HCT116 (cell line): ENCODE measurements around the gene PRRT4. TPM values are rescaled to one million over a fixed set of nuclear protein-coding genes. Genes with fewer than 3 reads are reported as not detected.

ENCODE experiments used
- ATAC-seq: fragments of 200-7000 bp; cut with Tn5 transposase; 2 replicates; pipeline ENCODE4 v1.9.1; 2020; ENCODE audit warnings: mild to moderate bottlenecking, moderate library complexity
- BruUV-seq: library from RNA; stranded (reverse); fragments of 400-500 nt; replicated peaks from 2 replicates; lab custom pipeline; 2021; lab: Mats Ljungman, UMichigan
- CTCF ChIA-PET: fragments of 300-600 bp; sonication (Branson Sonifier 250); formaldehyde crosslinking; loops from one replicate; lab custom pipeline; 2021; ENCODE audit warnings: antibody characterized with exemption; lab: Charles Lee
- POLR2A ChIA-PET: fragments of 300-600, 350-600 bp; sonication (Branson Sonifier 250); formaldehyde crosslinking; loops from one replicate; lab custom pipeline; 2021; ENCODE audit warnings: antibody characterized with exemption; lab: Charles Lee
- RAD21 ChIA-PET, 2 experiments: fragments of 300-600 bp; sonication (Branson Sonifier 250); formaldehyde crosslinking; loops; one replicate each; lab custom pipeline; 2023; ENCODE audit warnings: low total read pairs in 2 of 2; ENCODE audit not compliant: uncharacterized antibody in 2 of 2, unreplicated experiment in 2 of 2, low non-redundant PET in 1 of 2; lab: Charles Lee
- DNase-seq: peaks from one replicate; pipeline ENCODE4 v3.0.0-alpha.2; 2010; ENCODE audit warnings: low read depth, low spot score
- H2AFZ ChIP-seq: fragments of 200-600 bp; shearing (Covaris generic), sonication (generic); 2 replicates; pipeline ENCODE4 v1.6.1; 2017; ENCODE audit warnings: low read depth, mixed run types, mixed read lengths, antibody characterized with exemption, low read length; ENCODE audit not compliant: poor library complexity, severe bottlenecking
- H3K27ac ChIP-seq: 2 replicates; pipeline ENCODE4 v1.5.1; 2012; ENCODE audit warnings: low read depth, low read length
- H3K27me3 ChIP-seq: fragments of 200-600 bp; sonication (generic); 2 replicates; pipeline ENCODE4 v1.6.1; 2016; ENCODE audit warnings: mixed run types, low read length, mixed read lengths; ENCODE audit not compliant: insufficient read depth
- H3K36me3 ChIP-seq, 2 experiments: fragments of 200-500 bp in 1 of 2; fragments of 200-600 bp in 1 of 2; sonication (Bioruptor generic) in 1 of 2; sonication (generic) in 1 of 2; 2 replicates each; pipeline versions ENCODE4 v1.5.1 to v1.6.1; 2014 to 2016; ENCODE audit warnings: low read length in 2 of 2, inconsistent platforms in 1 of 2, mixed read lengths in 1 of 2, mixed run types in 1 of 2; ENCODE audit not compliant: insufficient read depth in 2 of 2, control insufficient read depth in 1 of 2
- H3K4me1 ChIP-seq, 2 experiments: fragments of 200-600 bp in 1 of 2; sonication (generic) in 1 of 2; 2 replicates each; pipeline versions ENCODE4 v1.5.1 to v1.6.1; 2012 to 2017; ENCODE audit warnings: low read length in 2 of 2, inconsistent platforms in 1 of 2, mild to moderate bottlenecking in 1 of 2, mixed read lengths in 1 of 2, mixed run types in 1 of 2, moderate library complexity in 1 of 2; ENCODE audit not compliant: insufficient read depth in 2 of 2, control insufficient read depth in 1 of 2
- H3K4me2 ChIP-seq: fragments of 200-600 bp; sonication (generic); 2 replicates; pipeline ENCODE4 v1.6.1; 2017; ENCODE audit warnings: mixed run types, low read length, mixed read lengths
- H3K4me3 ChIP-seq, 2 experiments: fragments of 200-600 bp in 1 of 2; sonication (generic) in 1 of 2; replicated peaks in 1 of 2; 2 replicates each; pipeline ENCODE4 v1.5.1; 2011 to 2016; ENCODE audit warnings: low read length in 2 of 2, control low read depth in 1 of 2, low read depth in 1 of 2, mild to moderate bottlenecking in 1 of 2, mixed read lengths in 1 of 2, mixed run types in 1 of 2
- H3K79me2 ChIP-seq: fragments of 200-600 bp; sonication (generic); 2 replicates; pipeline ENCODE4 v1.6.1; 2017; ENCODE audit warnings: mild to moderate bottlenecking, mixed run types, low read length, moderate library complexity, mixed read lengths; ENCODE audit not compliant: insufficient read depth
- H3K9ac ChIP-seq: fragments of 200-600 bp; sonication (generic); 2 replicates; pipeline ENCODE4 v1.6.1; 2016; ENCODE audit warnings: low read length, mixed read lengths
- H3K9me2 ChIP-seq: fragments of 200-600 bp; sonication (generic), shearing (Covaris generic); 2 replicates; pipeline ENCODE4 v1.6.1; 2017; ENCODE audit warnings: mixed run types, mild to moderate bottlenecking, moderate library complexity; ENCODE audit not compliant: insufficient read depth
- H3K9me3 ChIP-seq, 2 experiments: fragments of 200-500 bp in 1 of 2; fragments of 200-600 bp in 1 of 2; sonication (Bioruptor generic) in 1 of 2; sonication (generic) in 1 of 2; 2 replicates each; pipeline ENCODE4 v1.6.1; 2014 to 2017; ENCODE audit warnings: low read length in 2 of 2, mixed read lengths in 2 of 2, inconsistent platforms in 1 of 2, low read depth in 1 of 2, mild to moderate bottlenecking in 1 of 2, mixed run types in 1 of 2, moderate library complexity in 1 of 2; ENCODE audit not compliant: control insufficient read depth in 1 of 2, insufficient read depth in 1 of 2
- H4K20me1 ChIP-seq: fragments of 200-600 bp; sonication (generic), shearing (Covaris generic); 2 replicates; pipeline ENCODE4 v1.6.1; 2017; ENCODE audit warnings: mixed run types, mild to moderate bottlenecking, moderate library complexity; ENCODE audit not compliant: insufficient read depth
- CBX3 ChIP-seq: IDR thresholded peaks from 2 replicates; pipeline ENCODE4 v1.6.1; 2012; ENCODE audit warnings: low read depth
- CEBPB ChIP-seq: IDR thresholded peaks from 2 replicates; pipeline ENCODE4 v1.6.1; 2012; ENCODE audit warnings: low read depth
- EGR1 ChIP-seq: IDR thresholded peaks from 2 replicates; pipeline ENCODE4 v1.6.1; 2012; ENCODE audit warnings: low read depth
- ELF1 ChIP-seq: IDR thresholded peaks from 2 replicates; pipeline ENCODE4 v1.6.1; 2012; ENCODE audit warnings: low read depth, borderline replicate concordance
- EZH2 ChIP-seq: fragments of 200-600 bp; sonication (generic); IDR thresholded peaks from 2 replicates; pipeline ENCODE4 v1.6.1; 2017; ENCODE audit warnings: antibody characterized with exemption, mixed run types
- EZH2phosphoT487 ChIP-seq: fragments of 200-600 bp; IDR thresholded peaks from 2 replicates; pipeline ENCODE4 v1.6.1; 2018; ENCODE audit warnings: antibody characterized with exemption, borderline replicate concordance
- JUND ChIP-seq: IDR thresholded peaks from 2 replicates; pipeline ENCODE4 v1.6.1; 2012
- MAX ChIP-seq: IDR thresholded peaks from 2 replicates; pipeline ENCODE4 v1.6.1; 2012
- POLR2A ChIP-seq: IDR thresholded peaks from 2 replicates; pipeline ENCODE4 v1.7.0; 2011; ENCODE audit warnings: borderline replicate concordance; ENCODE audit not compliant: insufficient read depth, insufficient read length; ENCODE audit errors: extremely low read depth
- POLR2AphosphoS5 ChIP-seq: IDR thresholded peaks from 2 replicates; pipeline ENCODE4 v1.6.1; 2011; ENCODE audit warnings: mild to moderate bottlenecking, low read depth, low read length, moderate library complexity
- RAD21 ChIP-seq: IDR thresholded peaks from 2 replicates; pipeline ENCODE4 v1.6.1; 2012; ENCODE audit warnings: low read depth, mild to moderate bottlenecking
- SIN3A ChIP-seq: IDR thresholded peaks from 2 replicates; pipeline ENCODE4 v1.6.1; 2012; ENCODE audit warnings: low read depth
- SP1 ChIP-seq: IDR thresholded peaks from 2 replicates; pipeline ENCODE4 v1.6.1; 2012; ENCODE audit warnings: low read depth
- TCF7L2 ChIP-seq: IDR thresholded peaks from 2 replicates; pipeline ENCODE4 v1.7.0; 2011; ENCODE audit warnings: borderline replicate concordance, inconsistent platforms; ENCODE audit not compliant: insufficient read depth, insufficient read length; ENCODE audit errors: extremely low read depth
- YY1 ChIP-seq: IDR thresholded peaks from 2 replicates; pipeline ENCODE4 v1.6.1; 2011; ENCODE audit warnings: low read length, low read depth, moderate library complexity, mild to moderate bottlenecking; ENCODE audit not compliant: insufficient replicate concordance; ENCODE audit errors: extremely low read depth
- ZFX ChIP-seq: fragments of 450-650 bp; IDR thresholded peaks from 2 replicates; pipeline ENCODE4 v1.6.1; 2017
- ZNF274 ChIP-seq: fragments of 200-500 bp; sonication (Bioruptor generic); IDR thresholded peaks from 2 replicates; pipeline ENCODE4 v1.6.1; 2014; ENCODE audit warnings: mild to moderate bottlenecking, low read depth, low read length, inconsistent platforms
- intact Hi-C: fragments of 100-400 bp; cut with micrococcal nuclease; formaldehyde crosslinking; loops from 2 replicates; pipeline ENCODE4 v1.10.0; 2022
- total RNA-seq: library from RNA; stranded (reverse); gene quantifications from one replicate; pipeline ENCODE4 v1.2.1, GENCODE V29; 2021; ENCODE audit not compliant: unreplicated experiment

Gene PRRT4
- total RNA-seq, 1 experiment from 2014 or later, result 4.0 TPM

DNA sequence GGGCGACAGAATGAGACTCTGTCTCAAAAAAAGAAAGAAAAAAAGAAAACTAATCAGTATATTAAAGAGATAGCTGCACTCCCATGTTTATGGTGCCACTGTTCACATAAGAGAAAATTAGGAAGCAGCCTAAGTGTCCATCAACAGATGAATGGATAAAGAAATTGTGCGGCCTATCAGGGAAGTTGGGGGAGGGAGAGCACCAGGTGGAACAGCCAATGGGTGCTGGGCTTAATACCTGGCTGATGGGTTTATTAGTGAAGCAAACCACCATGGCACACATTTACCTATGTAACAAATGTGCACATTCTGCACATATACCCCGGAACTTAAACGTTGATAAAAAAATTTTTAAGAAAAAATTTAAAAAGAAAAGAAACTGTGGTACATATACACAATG lies 9.0 kb upstream of the PRRT4 start (continued):
- no peak for TF ChIP-seq EZH2
- no peak for TF ChIP-seq ELF1
- no peak for TF ChIP-seq SIN3A
- no peak for TF ChIP-seq SP1

DNA sequence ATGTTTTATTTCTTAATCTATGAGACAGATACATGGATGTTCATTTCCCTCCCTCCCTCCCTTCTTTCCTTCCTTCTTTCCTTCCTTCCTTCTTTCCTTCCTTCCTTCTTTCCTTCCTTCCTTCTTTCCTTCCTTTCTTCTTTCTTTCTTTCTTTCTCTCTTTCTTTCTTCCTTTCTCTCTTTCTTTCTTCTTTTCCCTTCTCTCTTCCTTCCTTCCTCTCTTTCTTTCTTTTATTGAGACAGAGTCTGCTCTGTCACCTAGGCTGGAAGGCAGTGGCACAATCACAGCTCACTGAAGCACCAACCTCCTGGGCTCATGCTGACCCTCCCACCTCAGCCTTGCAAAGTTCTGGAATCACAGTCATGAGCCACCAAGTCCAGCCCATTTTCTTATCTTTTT lies 5.5 kb upstream of the PRRT4 start:
- H3K4me1 ChIP-seq, result peaks cover 4 to 7% of the 10 kb centered on the region in 2 experiments
- no peaks in the 10 kb centered on the region for H3K79me2 ChIP-seq
- H2AFZ ChIP-seq, result no peak overlapping the region
- ChIA-PET POLR2A (no interaction called here), RAD21 (no interaction called here), CTCF (interaction anchor here (1.6 kb wide), 1 partner anchor 20 kb away, joined by 6 read pairs; no protein-coding TSS in a partner anchor)
- H3K36me3 ChIP-seq, result no peaks in the 10 kb centered on the region
- DNase-seq (no peak), ATAC-seq (no peak)
- TF ChIP-seq TCF7L2 (no peak), POLR2AphosphoS5 (no peak), CEBPB (no peak), ZNF274 (no peak), MAX (no peak), YY1 (no peak), EZH2 (no peak), EZH2phosphoT487 (no peak), ZFX (no peak), SP1 (no peak), JUND (no peak), POLR2A (no peak), CBX3 (no peak), EGR1 (no peak), RAD21 (no peak), SIN3A (no peak)
- no peaks in the 10 kb centered on the region for H3K9me3 ChIP-seq
- intact Hi-C loops, result no loop called here
- no peak overlapping the region for H3K4me3 ChIP-seq
- no peaks in the 10 kb centered on the region for H3K9me2 ChIP-seq
- H3K27ac ChIP-seq, result no peak overlapping the region
- H4K20me1 ChIP-seq, result no peaks in the 10 kb centered on the region
- H3K27me3 ChIP-seq, result peaks cover 11% of the 10 kb centered on the region; the same call in 1 of the 2 replicates
- H3K4me2 ChIP-seq, result no peak overlapping the region
- BruUV-seq, result no TSS peak
- H3K9ac ChIP-seq, result no peak overlapping the region
